Measurements from ENCODE around the gene SUGP2. TPM values are rescaled to one million over a fixed set of nuclear protein-coding genes. Genes with fewer than 3 reads are reported as not detected.

SUGP2 gene
- total RNA-seq, 1 donor from 2014 or later: 24.8 TPM

- no peak overlapping the region for H3K4me3 ChIP-seq (ENCODE audit: low read depth, low read length)
- no peak for DNase-seq (ENCODE audit: low read depth)
- TF ChIP-seq CTCF (conservative IDR thresholded peaks at IDR 0.05; ENCODE audit: low read depth, low read length): no peak
Measured at GRCh38 chr19:19049406-19049805, 16.1 kb upstream of the SUGP2 start.

- no peak overlapping the region for H3K4me3 ChIP-seq (ENCODE audit: low read depth, low read length)
- TF ChIP-seq CTCF (conservative IDR thresholded peaks at IDR 0.05; ENCODE audit: low read depth, low read length): no peak
- no peak for DNase-seq (ENCODE audit: low read depth)
Measured at GRCh38 chr19:19043881-19044280, 10.6 kb upstream of the SUGP2 start.

GRCh38 chr19:19043481-19043880, 10.2 kb upstream of the SUGP2 start:
- no peak for TF ChIP-seq CTCF (conservative IDR thresholded peaks at IDR 0.05; ENCODE audit: low read depth, low read length)
- no peak for DNase-seq (ENCODE audit: low read depth)
- no peak overlapping the region for H3K4me3 ChIP-seq (ENCODE audit: low read depth, low read length)

GRCh38 chr19:19042732-19043280, 9.5 kb upstream of the SUGP2 start:
- no peak overlapping the region for H3K4me3 ChIP-seq (ENCODE audit: low read depth, low read length)
- no peak for DNase-seq (ENCODE audit: low read depth)
- no peak for TF ChIP-seq CTCF (conservative IDR thresholded peaks at IDR 0.05; ENCODE audit: low read depth, low read length)

GRCh38 chr19:19040417-19040816, 7.1 kb upstream of the SUGP2 start:
- H3K4me3 ChIP-seq (ENCODE audit: low read depth, low read length): no peak overlapping the region
- no peak for DNase-seq (ENCODE audit: low read depth)
- no peak for TF ChIP-seq CTCF (conservative IDR thresholded peaks at IDR 0.05; ENCODE audit: low read depth, low read length)

- H3K4me3 ChIP-seq (ENCODE audit: low read depth, low read length): no peak overlapping the region
- DNase-seq (ENCODE audit: low read depth): no peak
- TF ChIP-seq CTCF (conservative IDR thresholded peaks at IDR 0.05; ENCODE audit: low read depth, low read length): no peak
Measured at GRCh38 chr19:19039901-19040300, 6.6 kb upstream of the SUGP2 start.

GRCh38 chr19:19034204-19034624, 897 bp upstream of the SUGP2 start:
- no peak for TF ChIP-seq CTCF (conservative IDR thresholded peaks at IDR 0.05; ENCODE audit: low read depth, low read length)
- no peak for DNase-seq (ENCODE audit: low read depth)
- H3K4me3 ChIP-seq (ENCODE audit: low read depth, low read length): peak overlapping the region; percentile 98
